ENCODE measurements around the gene BICD1.

BICD1 gene

GRCh38 chr12:32418903-32419519 is 312.4 kb downstream of the BICD1 start:
- no peak for DNase-seq

DNA sequence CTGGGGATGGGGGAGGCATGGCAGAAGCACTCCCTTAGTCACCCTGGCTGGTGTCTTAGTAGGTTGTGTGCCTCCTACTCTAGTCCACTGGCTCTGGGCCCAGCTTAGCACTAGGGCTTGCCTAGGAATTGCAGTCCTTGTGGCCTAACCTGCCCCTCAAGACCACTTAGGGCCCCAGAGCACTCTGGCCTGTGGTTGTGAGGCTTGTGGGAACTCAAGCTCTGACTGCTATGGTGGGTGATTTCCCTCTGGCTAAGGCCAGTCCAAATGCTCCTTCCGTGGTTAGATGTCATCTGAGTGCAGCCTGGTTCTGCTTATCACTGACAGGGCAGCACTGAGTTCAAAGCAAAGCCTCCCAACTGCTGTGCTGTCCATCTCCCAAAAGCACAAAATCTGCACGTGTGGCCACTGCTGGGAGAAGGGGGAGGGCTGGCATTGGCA is 312.9 kb downstream of the BICD1 start:
- no peak for DNase-seq

GRCh38 chr12:32420356-32420755 is 313.7 kb downstream of the BICD1 start:
- DNase-seq: no peak

- no peak for DNase-seq
These were observed 316.9 kb downstream of the BICD1 start for GRCh38 chr12:32423559-32423958.

DNA sequence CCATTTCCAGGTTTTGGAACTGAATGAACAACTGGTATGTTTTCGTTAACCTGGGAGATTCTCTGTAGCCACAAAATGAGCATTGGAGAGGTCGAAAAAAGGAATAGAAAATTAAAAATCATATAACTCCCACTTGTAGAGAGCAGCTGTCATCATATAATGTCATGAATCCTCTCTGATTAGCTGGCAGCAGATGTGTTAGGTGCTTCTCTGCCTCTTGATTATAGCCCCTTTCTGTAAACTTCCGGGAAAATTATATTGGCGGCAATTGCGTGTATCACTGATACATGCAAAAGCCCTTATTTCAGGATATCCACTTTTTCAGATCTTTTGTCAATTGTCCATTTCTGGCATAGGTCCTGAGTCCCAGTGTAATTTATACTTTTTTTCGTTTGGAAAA is 324.4 kb downstream of the BICD1 start:
- no peak for DNase-seq

All from HCEC 1CT (cell line).